HG02870 (cell line): Measurements from ENCODE around the gene TBXT.
"Not testable (repeated sequence)": the region's sequence is repeated elsewhere in the genome, so short reads cannot be mapped to it uniquely, and the experiment has no call there.

Experiments
- ATAC-seq: cut with Tn5 transposase; IDR thresholded peaks from one replicate; pipeline ENCODE4 v1.9.1; 2021; ENCODE audit warnings: mild to moderate bottlenecking, moderate library complexity; ENCODE audit not compliant: unreplicated experiment

The TBXT gene

GRCh38 chr6:166172546-166172945 is 4.9 kb upstream of the TBXT start:
- ATAC-seq: no peak

- no peak for ATAC-seq
Observed at GRCh38 chr6:166169549-166170421, 2.1 kb upstream of the TBXT start.

GRCh38 chr6:166168616-166169548 is 1.2 kb upstream of the TBXT start:
- ATAC-seq: no peak

- ATAC-seq: no peak
Observed at GRCh38 chr6:166167258-166167731, 356 bp downstream of the TBXT start.

- ATAC-seq: no peak
Observed at GRCh38 chr6:166166314-166167257, 1.1 kb downstream of the TBXT start.

GRCh38 chr6:166165558-166166313 is 1.9 kb downstream of the TBXT start:
- no peak for ATAC-seq

- peak; percentile 95 for ATAC-seq
Observed at GRCh38 chr6:166162599-166163342, 4.9 kb downstream of the TBXT start.

- no peak for ATAC-seq
Observed at GRCh38 chr6:166157930-166158617, 9.6 kb downstream of the TBXT start.

- no peak for ATAC-seq
Observed at GRCh38 chr6:166156942-166157341, 10.7 kb downstream of the TBXT start.

- ATAC-seq: no peak
Observed at GRCh38 chr6:166153966-166154365, 13.7 kb downstream of the TBXT start.

- ATAC-seq: no peak
Observed at GRCh38 chr6:166152660-166153059, 15.0 kb downstream of the TBXT start.

GRCh38 chr6:166151798-166152197 is 15.9 kb downstream of the TBXT start:
- ATAC-seq: no peak

- no peak for ATAC-seq
Observed at GRCh38 chr6:166145751-166146150, 21.9 kb downstream of the TBXT start.

GRCh38 chr6:166143011-166143410 is 24.6 kb downstream of the TBXT start:
- ATAC-seq: no peak

- no peak for ATAC-seq
Observed at GRCh38 chr6:166127624-166128472, 39.8 kb downstream of the TBXT start.

- not testable (repeated sequence) for ATAC-seq
Observed at GRCh38 chr6:166123115-166123514, 44.5 kb downstream of the TBXT start.

GRCh38 chr6:166121726-166122125 is 45.9 kb downstream of the TBXT start:
- no peak for ATAC-seq
